HEK293 (cell line): Measurements from ENCODE around the gene IL36RN.

Experiments used
- CTCF ChIA-PET: fragments of 350-600 bp; formaldehyde crosslinking; extraction: SDS; loops from one replicate; lab custom pipeline; 2021; ENCODE audit warnings: antibody characterized with exemption; lab: Yijun Ruan, JAX
- POLR2A ChIA-PET: fragments of 300-600 bp; formaldehyde crosslinking; extraction: SDS; loops from one replicate; lab custom pipeline; 2020; ENCODE audit warnings: antibody characterized with exemption, inconsistent platforms; lab: Yijun Ruan, JAX
- H3K27ac ChIP-seq: fragments of 200-500 bp; sonication (Bioruptor generic); 2 replicates; pipeline ENCODE4 v1.5.1; 2014; ENCODE audit warnings: low read depth, low read length, control low read depth, inconsistent platforms; ENCODE audit errors: extremely low read depth
- H3K36me3 ChIP-seq, 2 experiments: fragments of 200-500 bp in 1 of 2; sonication (Bioruptor generic) in 1 of 2; 1 replicate in 1 of 2; 2 replicates in 1 of 2; pipeline ENCODE4 v1.5.1; 2014 to 2017; ENCODE audit warnings: inconsistent platforms in 2 of 2, low read length in 2 of 2; ENCODE audit not compliant: control insufficient read depth in 2 of 2, insufficient read depth in 1 of 2
- H3K4me1 ChIP-seq: fragments of 200-500 bp; sonication (Bioruptor generic); 2 replicates; pipeline ENCODE4 v1.5.1; 2014; ENCODE audit warnings: mild to moderate bottlenecking, low read length, inconsistent platforms; ENCODE audit not compliant: control insufficient read depth, insufficient read depth
- H3K4me3 ChIP-seq: 2 replicates; pipeline ENCODE4 v1.5.1; 2011; ENCODE audit warnings: low read depth, mild to moderate bottlenecking, control low read depth, low read length, moderate library complexity
- H3K9me3 ChIP-seq: fragments of 200-500 bp; sonication (Bioruptor generic); 2 replicates; pipeline ENCODE4 v1.5.1; 2014; ENCODE audit warnings: low read depth, low read length, inconsistent platforms; ENCODE audit not compliant: control insufficient read depth, insufficient read depth
- MYNN ChIP-seq: fragments of 450-650 bp; formaldehyde crosslinking; IDR thresholded peaks from 2 replicates; pipeline ENCODE4 v1.5.1; 2016; ENCODE audit warnings: missing biosample characterization, missing genetic modification characterization, borderline replicate concordance
- ZNF112 ChIP-seq: fragments of 450-650 bp; formaldehyde crosslinking; IDR thresholded peaks from 2 replicates; pipeline ENCODE4 v1.5.0; 2017; ENCODE audit warnings: missing biosample characterization, missing genetic modification characterization
- ZNF19 ChIP-seq: fragments of 450-650 bp; formaldehyde crosslinking; IDR thresholded peaks from 2 replicates; pipeline ENCODE4; 2016; ENCODE audit warnings: missing biosample characterization, missing genetic modification characterization, low read depth
- ZNF280D ChIP-seq: fragments of 450-650 bp; formaldehyde crosslinking; IDR thresholded peaks from 2 replicates; pipeline ENCODE4 v1.5.1; 2016; ENCODE audit warnings: missing biosample characterization, missing genetic modification characterization
- ZNF335 ChIP-seq: fragments of 450-650 bp; formaldehyde crosslinking; conservative IDR thresholded peaks from 2 replicates; pipeline ENCODE4 v1.5.1; 2016; ENCODE audit warnings: missing biosample characterization, missing genetic modification characterization
- ZNF341 ChIP-seq: fragments of 450-650 bp; formaldehyde crosslinking; IDR thresholded peaks from 2 replicates; pipeline ENCODE4; 2016; ENCODE audit warnings: low read depth, missing biosample characterization, missing genetic modification characterization
- ZNF426 ChIP-seq: fragments of 450-650 bp; formaldehyde crosslinking; IDR thresholded peaks from 2 replicates; pipeline ENCODE4 v1.5.1; 2017; ENCODE audit warnings: missing biosample characterization, missing genetic modification characterization, mild to moderate bottlenecking, inconsistent platforms, moderate library complexity
- ZNF501 ChIP-seq: fragments of 450-650 bp; formaldehyde crosslinking; IDR thresholded peaks from 2 replicates; pipeline ENCODE4 v1.5.1; 2016; ENCODE audit warnings: missing biosample characterization, missing genetic modification characterization
- ZNF561 ChIP-seq: fragments of 450-650 bp; IDR thresholded peaks from 2 replicates; pipeline ENCODE4 v1.5.1; 2018; ENCODE audit warnings: missing biosample characterization, missing genetic modification characterization, borderline replicate concordance
- ZNF639 ChIP-seq: fragments of 450-650 bp; formaldehyde crosslinking; IDR thresholded peaks from 2 replicates; pipeline ENCODE4 v1.5.1; 2016; ENCODE audit warnings: missing biosample characterization, missing genetic modification characterization
- ZNF660 ChIP-seq: fragments of 450-650 bp; IDR thresholded peaks from 2 replicates; pipeline ENCODE4 v1.5.1; 2018; ENCODE audit warnings: missing biosample characterization, mild to moderate bottlenecking, missing genetic modification characterization
- ZSCAN16 ChIP-seq: fragments of 450-650 bp; formaldehyde crosslinking; IDR thresholded peaks from 2 replicates; pipeline ENCODE4 v1.5.1; 2016; ENCODE audit warnings: missing biosample characterization, missing genetic modification characterization
- TF ChIP-seq, protein P1 (sequence below): fragments of 450-650 bp; formaldehyde crosslinking; IDR thresholded peaks from 2 replicates; pipeline ENCODE4 v1.5.1; 2016; ENCODE audit warnings: missing biosample characterization, missing genetic modification characterization, borderline replicate concordance
- TF ChIP-seq, protein P2 (sequence below): fragments of 450-650 bp; formaldehyde crosslinking; conservative IDR thresholded peaks from 2 replicates; pipeline ENCODE4 v1.5.1; 2016; ENCODE audit warnings: low read depth, missing biosample characterization, missing genetic modification characterization

Gene IL36RN

DNA sequence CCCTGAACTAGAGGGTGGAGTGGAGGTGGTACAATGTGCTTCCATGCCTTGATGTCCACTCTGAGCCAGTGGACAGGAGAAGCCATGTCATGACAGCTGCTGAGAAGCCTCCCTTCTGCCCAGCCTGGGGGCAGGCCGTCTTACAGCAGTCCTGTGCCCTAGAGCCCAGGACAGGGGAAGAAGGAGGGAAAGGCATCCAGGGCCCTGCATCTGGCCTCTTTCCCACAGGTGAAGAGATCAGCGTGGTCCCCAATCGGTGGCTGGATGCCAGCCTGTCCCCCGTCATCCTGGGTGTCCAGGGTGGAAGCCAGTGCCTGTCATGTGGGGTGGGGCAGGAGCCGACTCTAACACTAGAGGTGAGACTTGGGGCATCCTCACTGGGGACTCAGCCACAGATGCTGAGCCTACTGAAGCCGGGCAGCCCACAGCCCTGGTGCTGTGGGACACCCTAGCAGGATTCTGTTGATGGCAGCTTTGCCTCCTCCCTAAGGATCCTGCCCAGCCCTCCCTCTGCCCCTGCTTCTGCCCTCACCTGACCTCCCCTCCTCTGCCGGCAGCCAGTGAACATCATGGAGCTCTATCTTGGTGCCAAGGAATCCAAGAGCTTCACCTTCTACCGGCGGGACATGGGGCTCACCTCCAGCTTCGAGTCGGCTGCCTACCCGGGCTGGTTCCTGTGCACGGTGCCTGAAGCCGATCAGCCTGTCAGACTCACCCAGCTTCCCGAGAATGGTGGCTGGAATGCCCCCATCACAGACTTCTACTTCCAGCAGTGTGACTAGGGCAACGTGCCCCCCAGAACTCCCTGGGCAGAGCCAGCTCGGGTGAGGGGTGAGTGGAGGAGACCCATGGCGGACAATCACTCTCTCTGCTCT lies 3.1 kb downstream of the IL36RN start:
- Histone ChIP-seq H3K9me3 (no peaks in the 10 kb centered on the region), H3K27ac (no peak overlapping the region), H3K36me3 (no peaks in the 10 kb centered on the region)
- TF ChIP-seq ZNF426 (tag by site-specific recombination) (no peak), ZNF280D (tag by site-specific recombination) (no peak), ZNF639 (no peak), MYNN (no peak), ZNF112 (tag by site-specific recombination) (no peak), ZSCAN16 (tag by site-specific recombination) (no peak), ZNF19 (tag by site-specific recombination) (no peak)
- TF ChIP-seq, all 188 proteins: peak for 0
- CTCF ChIA-PET, result interaction anchor here (0.7 kb wide), 1 partner anchor 18 kb away, joined by 4 read pairs; no protein-coding TSS in a partner anchor
- no peaks in the 10 kb centered on the region for H3K4me1 ChIP-seq
- POLR2A ChIA-PET, result no interaction called here
- H3K4me3 ChIP-seq, result no peak overlapping the region

GRCh38 chr2:113064281-113064680 lies 5.3 kb downstream of the IL36RN start:
- CTCF ChIA-PET, result interaction anchor here (0.8 to 1.3 kb wide), 2 partner anchors 16 to 134 kb away, joined by 4 to 7 read pairs; no protein-coding TSS in a partner anchor
- Histone ChIP-seq H3K4me3 (no peak overlapping the region), H3K4me1 (no peaks in the 10 kb centered on the region), H3K36me3 (no peaks in the 10 kb centered on the region), H3K27ac (no peak overlapping the region), H3K9me3 (no peaks in the 10 kb centered on the region)
- TF ChIP-seq, protein P1, sequence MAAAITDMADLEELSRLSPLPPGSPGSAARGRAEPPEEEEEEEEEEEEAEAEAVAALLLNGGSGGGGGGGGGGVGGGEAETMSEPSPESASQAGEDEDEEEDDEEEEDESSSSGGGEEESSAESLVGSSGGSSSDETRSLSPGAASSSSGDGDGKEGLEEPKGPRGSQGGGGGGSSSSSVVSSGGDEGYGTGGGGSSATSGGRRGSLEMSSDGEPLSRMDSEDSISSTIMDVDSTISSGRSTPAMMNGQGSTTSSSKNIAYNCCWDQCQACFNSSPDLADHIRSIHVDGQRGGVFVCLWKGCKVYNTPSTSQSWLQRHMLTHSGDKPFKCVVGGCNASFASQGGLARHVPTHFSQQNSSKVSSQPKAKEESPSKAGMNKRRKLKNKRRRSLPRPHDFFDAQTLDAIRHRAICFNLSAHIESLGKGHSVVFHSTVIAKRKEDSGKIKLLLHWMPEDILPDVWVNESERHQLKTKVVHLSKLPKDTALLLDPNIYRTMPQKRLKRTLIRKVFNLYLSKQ (tag by site-specific recombination), result no peak
- TF ChIP-seq ZNF335 (tag by site-specific recombination), result no peak
- TF ChIP-seq, protein P2, sequence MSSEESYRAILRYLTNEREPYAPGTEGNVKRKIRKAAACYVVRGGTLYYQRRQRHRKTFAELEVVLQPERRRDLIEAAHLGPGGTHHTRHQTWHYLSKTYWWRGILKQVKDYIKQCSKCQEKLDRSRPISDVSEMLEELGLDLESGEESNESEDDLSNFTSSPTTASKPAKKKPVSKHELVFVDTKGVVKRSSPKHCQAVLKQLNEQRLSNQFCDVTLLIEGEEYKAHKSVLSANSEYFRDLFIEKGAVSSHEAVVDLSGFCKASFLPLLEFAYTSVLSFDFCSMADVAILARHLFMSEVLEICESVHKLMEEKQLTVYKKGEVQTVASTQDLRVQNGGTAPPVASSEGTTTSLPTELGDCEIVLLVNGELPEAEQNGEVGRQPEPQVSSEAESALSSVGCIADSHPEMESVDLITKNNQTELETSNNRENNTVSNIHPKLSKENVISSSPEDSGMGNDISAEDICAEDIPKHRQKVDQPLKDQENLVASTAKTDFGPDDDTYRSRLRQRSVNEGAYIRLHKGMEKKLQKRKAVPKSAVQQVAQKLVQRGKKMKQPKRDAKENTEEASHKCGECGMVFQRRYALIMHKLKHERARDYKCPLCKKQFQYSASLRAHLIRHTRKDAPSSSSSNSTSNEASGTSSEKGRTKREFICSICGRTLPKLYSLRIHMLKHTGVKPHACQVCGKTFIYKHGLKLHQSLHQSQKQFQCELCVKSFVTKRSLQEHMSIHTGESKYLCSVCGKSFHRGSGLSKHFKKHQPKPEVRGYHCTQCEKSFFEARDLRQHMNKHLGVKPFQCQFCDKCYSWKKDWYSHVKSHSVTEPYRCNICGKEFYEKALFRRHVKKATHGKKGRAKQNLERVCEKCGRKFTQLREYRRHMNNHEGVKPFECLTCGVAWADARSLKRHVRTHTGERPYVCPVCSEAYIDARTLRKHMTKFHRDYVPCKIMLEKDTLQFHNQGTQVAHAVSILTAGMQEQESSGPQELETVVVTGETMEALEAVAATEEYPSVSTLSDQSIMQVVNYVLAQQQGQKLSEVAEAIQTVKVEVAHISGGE, result no peak
- no peak for TF ChIP-seq ZNF660 (tag by site-specific recombination)
- no peak for TF ChIP-seq ZNF341 (tag by site-specific recombination)
- TF ChIP-seq ZNF501, result no peak
- TF ChIP-seq ZNF561 (tag by site-specific recombination), result no peak
- TF ChIP-seq ZNF19 (tag by site-specific recombination), result no peak
- POLR2A ChIA-PET, result no interaction called here
